HepG2 (cell line): ENCODE measurements around the gene WRAP73. TPM values are rescaled to one million over a fixed set of nuclear protein-coding genes. Genes with fewer than 3 reads are reported as not detected.

Experiments
- ATAC-seq: fragments of 200-7000 bp; cut with Tn5 transposase; 3 replicates; pipeline ENCODE4 v1.9.1; 2020; ENCODE audit warnings: mild to moderate bottlenecking, moderate library complexity
- BruUV-seq: library from RNA; stranded (reverse); fragments of 400-500 nt; replicated peaks from 2 replicates; lab custom pipeline; 2021; lab: Mats Ljungman, UMichigan
- CTCF ChIA-PET: fragments of 300-600 bp; formaldehyde crosslinking; extraction: SDS; loops from one replicate; lab custom pipeline; 2021; ENCODE audit warnings: low total read pairs, inconsistent platforms, low intra/inter-chr PET ratio; lab: Yijun Ruan, JAX
- POLR2A ChIA-PET: fragments of 350-600 bp; sonication (Branson Sonifier 250); formaldehyde crosslinking; loops from one replicate; lab custom pipeline; 2020; ENCODE audit warnings: antibody characterized with exemption, inconsistent platforms; lab: Yijun Ruan, JAX
- DNase-seq: peaks from one replicate; pipeline ENCODE4 v3.0.0-alpha.2; 2015; ENCODE audit warnings: low spot score
- FAIRE-seq: peaks from 3 replicates; lab custom pipeline; 2011; peaks lifted over from hg19 to GRCh38; lab: Jason Lieb, UNC
- H2AFZ ChIP-seq: one replicate; pipeline ENCODE4 v1.6.1; 2011; ENCODE audit warnings: low read length, inconsistent platforms
- H3K27ac ChIP-seq: fragments of 300-600 bp; 3 replicates; pipeline ENCODE4 v1.8.0; 2011; ENCODE audit warnings: mixed run types, mild to moderate bottlenecking, mixed read lengths, low read length, inconsistent platforms; ENCODE audit not compliant: insufficient read depth; ENCODE audit errors: extremely low read length
- H3K27me3 ChIP-seq, 2 experiments: fragments of 200-600 bp in 1 of 2; 2 replicates in 1 of 2; 3 replicates in 1 of 2; pipeline versions ENCODE4 v1.6.0 to v1.8.0; 2011; ENCODE audit warnings: low read length in 2 of 2, mild to moderate bottlenecking in 2 of 2, moderate library complexity in 2 of 2, inconsistent platforms in 1 of 2; ENCODE audit not compliant: insufficient read depth in 2 of 2, control insufficient read depth in 1 of 2
- H3K36me3 ChIP-seq, 2 experiments: fragments of 200-600 bp in 1 of 2; replicated peaks in 1 of 2; 2 replicates in 1 of 2; 3 replicates in 1 of 2; pipeline versions ENCODE4 v1.5.1 to v1.8.0; 2011; ENCODE audit warnings: low read length in 2 of 2, inconsistent platforms in 1 of 2; ENCODE audit not compliant: insufficient read depth in 2 of 2, control insufficient read depth in 1 of 2
- H3K4me1 ChIP-seq: 2 replicates; pipeline ENCODE4 v1.5.1; 2012; ENCODE audit warnings: low read length, inconsistent platforms; ENCODE audit not compliant: insufficient read depth
- H3K4me2 ChIP-seq: 2 replicates; pipeline ENCODE4 v1.6.0; 2011; ENCODE audit warnings: low read depth, low read length, inconsistent platforms
- H3K4me3 ChIP-seq, 3 experiments: fragments of 200-600 bp in 1 of 3; sonication (generic), shearing (Covaris generic) in 1 of 3; replicated peaks in 1 of 3; 2 replicates each; pipeline ENCODE4 v1.5.1; 2011 to 2016; ENCODE audit warnings: low read length in 3 of 3, inconsistent platforms in 2 of 3, low read depth in 2 of 3, mild to moderate bottlenecking in 2 of 3, control low read depth in 1 of 3, mixed read lengths in 1 of 3; ENCODE audit not compliant: insufficient read depth in 1 of 3
- H3K79me2 ChIP-seq: one replicate; pipeline ENCODE4 v1.6.1; 2011; ENCODE audit warnings: low read length, inconsistent platforms; ENCODE audit not compliant: insufficient read depth
- H3K9ac ChIP-seq: 2 replicates; pipeline ENCODE4 v1.6.0; 2011; ENCODE audit warnings: mild to moderate bottlenecking, low read depth, low read length, inconsistent platforms; ENCODE audit not compliant: insufficient read depth
- H3K9me3 ChIP-seq: 2 replicates; pipeline ENCODE4 v1.5.1; 2012; ENCODE audit warnings: mild to moderate bottlenecking, low read length
- H4K20me1 ChIP-seq: 2 replicates; pipeline ENCODE4 v1.6.0; 2011; ENCODE audit warnings: inconsistent platforms, mild to moderate bottlenecking, low read length, moderate library complexity; ENCODE audit not compliant: insufficient read depth
- ATF5 ChIP-seq: sonication (generic); formaldehyde crosslinking; IDR thresholded peaks from 2 replicates; pipeline ENCODE4 v1.4.0; 2020; ENCODE audit warnings: mild to moderate bottlenecking, low read depth, missing genetic modification reagents
- CHD4 ChIP-seq: fragments of 200-600 bp; sonication (generic); IDR thresholded peaks from 2 replicates; pipeline ENCODE4 v1.7.0; 2017; ENCODE audit warnings: mild to moderate bottlenecking, low read length, borderline replicate concordance
- HNF1B ChIP-seq: sonication (generic); formaldehyde crosslinking; IDR thresholded peaks from 2 replicates; pipeline ENCODE4 v1.5.1; 2020; ENCODE audit warnings: mild to moderate bottlenecking, moderate library complexity, missing genetic modification reagents
- MED1 ChIP-seq: sonication (generic); formaldehyde crosslinking; IDR thresholded peaks from 2 replicates; pipeline ENCODE4 v1.4.0; 2020; ENCODE audit warnings: missing genetic modification reagents
- NCOA5 ChIP-seq: sonication (generic); formaldehyde crosslinking; IDR thresholded peaks from 2 replicates; pipeline ENCODE4 v1.4.0; 2020; ENCODE audit warnings: missing genetic modification reagents
- NPAS2 ChIP-seq: sonication (generic); formaldehyde crosslinking; IDR thresholded peaks from 2 replicates; pipeline ENCODE4 v1.8.0; 2022; ENCODE audit warnings: mild to moderate bottlenecking, missing genetic modification reagents, borderline replicate concordance
- NR2F1 ChIP-seq, 2 experiments: fragments of 450-650 bp in 1 of 2; formaldehyde crosslinking in 1 of 2; IDR thresholded peaks; 2 replicates each; pipeline versions ENCODE4 v1.5.0 to v1.6.1; 2016 to 2020; ENCODE audit warnings: mild to moderate bottlenecking in 1 of 2, missing compliant biosample characterization in 1 of 2, missing genetic modification reagents in 1 of 2, moderate library complexity in 1 of 2
- SETDB1 ChIP-seq: sonication (generic); formaldehyde crosslinking; IDR thresholded peaks from 2 replicates; pipeline ENCODE4 v1.5.1; 2020; ENCODE audit warnings: missing genetic modification reagents, mild to moderate bottlenecking, borderline replicate concordance
- TRIM22 ChIP-seq: fragments of 450-650 bp; IDR thresholded peaks from 2 replicates; pipeline ENCODE4 v1.6.1; 2017
- ZBTB25 ChIP-seq: IDR thresholded peaks from 2 replicates; pipeline ENCODE4 v1.6.1; 2018; ENCODE audit warnings: missing genetic modification reagents
- ZNF142 ChIP-seq: sonication (generic); formaldehyde crosslinking; IDR thresholded peaks from 2 replicates; pipeline ENCODE4 v1.4.0; 2020; ENCODE audit warnings: missing genetic modification reagents
- ZNF337 ChIP-seq: sonication (generic); formaldehyde crosslinking; IDR thresholded peaks from 2 replicates; pipeline ENCODE4 v1.5.1; 2020; ENCODE audit warnings: missing genetic modification reagents, low read depth, mild to moderate bottlenecking, borderline replicate concordance
- ZNF572 ChIP-seq: sonication (generic); formaldehyde crosslinking; IDR thresholded peaks from 2 replicates; pipeline ENCODE4 v1.5.1; 2020; ENCODE audit warnings: mild to moderate bottlenecking, missing genetic modification reagents
- ZNF792 ChIP-seq: IDR thresholded peaks from 2 replicates; pipeline ENCODE4 v1.6.1; 2016
- WGBS: methylation state at CpG from one replicate; pipeline ENCODE4 v1.1.6; 2017; ENCODE audit warnings: low lambda C conversion rate; 5-methylcytosine and 5-hydroxymethylcytosine counted together
- in situ Hi-C: cut with HindIII; loops from 2 replicates; pipeline ENCODE4 v1.10.0; 2017; ENCODE audit warnings: low pct_unique_long_range_greater_than_20kb; ENCODE audit not compliant: extremely low pct_ligation_motif_present
- intact Hi-C: fragments of 100-400 bp; cut with micrococcal nuclease; formaldehyde crosslinking; loops from one replicate; pipeline ENCODE4 v1.10.0; 2022; ENCODE audit not compliant: unreplicated experiment
- polyA plus RNA-seq, 8 experiments: library from polyadenylated mRNA; depleted of rRNA in 3 of 8; stranded (reverse) in 7 of 8; unstranded in 1 of 8; fragments of >200 nt; fragmentation: Illumina TruSeq in 4 of 8; extraction: Trizol in 4 of 8; gene quantifications; 2 replicates each; pipeline versions ENCODE4 v1.2.1 to v1.2.3, GENCODE V29; 2011 to 2016; ENCODE audit warnings: low read depth in 4 of 8, missing spikeins in 1 of 8, mixed read lengths in 1 of 8; ENCODE audit not compliant: insufficient read depth in 1 of 8
- total RNA-seq, 5 experiments: library from RNA; depleted of rRNA; stranded (reverse); fragments of >200 nt; fragmentation: Illumina TruSeq; extraction: Trizol; gene quantifications; 2 replicates each; pipeline ENCODE4 v1.2.3, GENCODE V29; 2016; ENCODE audit warnings: low read depth in 1 of 5

Gene WRAP73
- total and polyA plus RNA-seq, 2 of the 13 experiments (the other 11 are each of a cell fraction or from before 2014, with no cell fraction given): 18.1 to 40.4 TPM

- no peak overlapping the region for H3K4me3 ChIP-seq
- in situ Hi-C loops (no loop called here), intact Hi-C loops (no loop called here)
- 96% methylated on average over 18 of the region's 26 CpGs for whole genome bisulfite sequencing
- peaks cover 26 to 65% of the 10 kb centered on the region in 2 experiments; a peak in 4 of 5 replicates for H3K36me3 ChIP-seq
- ChIA-PET POLR2A (no interaction called here), CTCF (no interaction called here)
- no peaks in the 10 kb centered on the region for H3K9me3 ChIP-seq
- no peaks in the 10 kb centered on the region for H3K79me2 ChIP-seq
- FAIRE-seq (no peak), DNase-seq (no peak), ATAC-seq (no peak)
- no peak overlapping the region for H2AFZ ChIP-seq
- no peaks in the 10 kb centered on the region for H3K27me3 ChIP-seq
- no TSS peak for BruUV-seq
- no peak overlapping the region for H3K4me2 ChIP-seq
- no peak overlapping the region for H3K9ac ChIP-seq
- no peaks in the 10 kb centered on the region for H4K20me1 ChIP-seq
- no peak overlapping the region for H3K27ac ChIP-seq
- no peaks in the 10 kb centered on the region for H3K4me1 ChIP-seq
- TF ChIP-seq ZNF792 (CRISPR knock-in tag): no peak
- TF ChIP-seq NCOA5 (CRISPR knock-in tag): no peak
- TF ChIP-seq SETDB1 (CRISPR knock-in tag): no peak
- no peak for TF ChIP-seq ATF5 (CRISPR knock-in tag)
- TF ChIP-seq TRIM22: no peak
- TF ChIP-seq CHD4: no peak
- no peak for TF ChIP-seq NPAS2
- no peak for TF ChIP-seq ZNF572 (CRISPR knock-in tag)
- no peak for TF ChIP-seq ZNF142 (CRISPR knock-in tag)
- TF ChIP-seq NR2F1 (CRISPR knock-in tag; IDR thresholded peaks at IDR 0.05): no peak
- TF ChIP-seq HNF1B: no peak
- TF ChIP-seq ZBTB25 (CRISPR knock-in tag): no peak
- no peak for TF ChIP-seq MED1
- no peak for TF ChIP-seq ZNF337 (CRISPR knock-in tag)
Observed at GRCh38 chr1:3632716-3633343, 17.1 kb downstream of the WRAP73 start.
